ENCODE measurements around the gene NUP107.

GRCh38 chr12:68646484-68646883, 40.3 kb upstream of the NUP107 start:
- TF ChIP-seq FOXP4 (CRISPR knock-in tag; IDR thresholded peaks at IDR 0.05), result no peak
- TF ChIP-seq CTCF (IDR thresholded peaks at IDR 0.05), result no peak
- TF ChIP-seq TEAD4 (CRISPR knock-in tag; IDR thresholded peaks at IDR 0.05), result no peak
